C4-2B (cell line): ENCODE data around the gene EHBP1.

Experiments used
- ZFX ChIP-seq: fragments of 450-650 bp; IDR thresholded peaks from 2 replicates; pipeline ENCODE4 v1.6.1; 2017
- TF ChIP-seq, protein P1 (sequence below): fragments of 450-650 bp; conservative IDR thresholded peaks from 2 replicates; pipeline ENCODE4 v1.5.1; 2017; ENCODE audit warnings: mild to moderate bottlenecking

DNA sequence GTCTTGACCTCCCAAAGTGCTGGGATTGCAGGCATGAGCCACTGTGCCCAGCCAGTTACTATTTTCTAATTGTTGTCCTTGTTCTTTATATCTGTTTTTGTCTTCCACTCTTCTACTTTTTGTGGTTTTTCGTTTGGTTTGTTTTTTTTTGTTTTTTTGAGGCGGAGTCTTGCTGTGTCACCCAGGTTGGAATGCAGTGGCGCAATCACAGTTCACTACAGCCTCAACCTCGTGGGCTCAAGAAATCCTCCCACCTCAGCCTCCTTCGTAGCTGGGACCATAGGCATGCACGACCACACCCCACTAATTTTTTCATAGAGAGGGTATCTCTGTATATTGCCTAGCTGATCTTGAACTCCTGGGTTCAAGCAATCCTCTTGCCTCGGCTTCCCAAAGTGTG is 100.7 kb downstream of the EHBP1 start:
- TF ChIP-seq, protein P1, sequence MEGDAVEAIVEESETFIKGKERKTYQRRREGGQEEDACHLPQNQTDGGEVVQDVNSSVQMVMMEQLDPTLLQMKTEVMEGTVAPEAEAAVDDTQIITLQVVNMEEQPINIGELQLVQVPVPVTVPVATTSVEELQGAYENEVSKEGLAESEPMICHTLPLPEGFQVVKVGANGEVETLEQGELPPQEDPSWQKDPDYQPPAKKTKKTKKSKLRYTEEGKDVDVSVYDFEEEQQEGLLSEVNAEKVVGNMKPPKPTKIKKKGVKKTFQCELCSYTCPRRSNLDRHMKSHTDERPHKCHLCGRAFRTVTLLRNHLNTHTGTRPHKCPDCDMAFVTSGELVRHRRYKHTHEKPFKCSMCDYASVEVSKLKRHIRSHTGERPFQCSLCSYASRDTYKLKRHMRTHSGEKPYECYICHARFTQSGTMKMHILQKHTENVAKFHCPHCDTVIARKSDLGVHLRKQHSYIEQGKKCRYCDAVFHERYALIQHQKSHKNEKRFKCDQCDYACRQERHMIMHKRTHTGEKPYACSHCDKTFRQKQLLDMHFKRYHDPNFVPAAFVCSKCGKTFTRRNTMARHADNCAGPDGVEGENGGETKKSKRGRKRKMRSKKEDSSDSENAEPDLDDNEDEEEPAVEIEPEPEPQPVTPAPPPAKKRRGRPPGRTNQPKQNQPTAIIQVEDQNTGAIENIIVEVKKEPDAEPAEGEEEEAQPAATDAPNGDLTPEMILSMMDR = no peak
- TF ChIP-seq ZFX = no peak
